Lung (tissue), 12 donors: ENCODE measurements around the gene DBNL. TPM values are rescaled to one million over a fixed set of nuclear protein-coding genes. Genes with fewer than 3 reads are reported as not detected.
A peak's percentile ranks its signal among the peaks of the same experiment; 100 is the strongest.

ENCODE experiments used
- ATAC-seq: fragments of 200-7000 bp; cut with Tn5 transposase; one replicate; pipeline ENCODE4 v1.9.1; 2020; ENCODE audit warnings: moderate number of reproducible peaks; ENCODE audit not compliant: insufficient read depth, low FRiP score
- DNase-seq, 3 donors: peaks; one replicate each; pipeline ENCODE4 v3.0.0-alpha.2; 2013 to 2017
- H3K27ac ChIP-seq, 2 donors: one replicate each; pipeline ENCODE4 v1.5.1; 2013; ENCODE audit warnings: mild to moderate bottlenecking in 2 of 2, moderate library complexity in 2 of 2, control low read depth in 1 of 2, inconsistent platforms in 1 of 2, low read depth in 1 of 2, low read length in 1 of 2
- H3K27me3 ChIP-seq, 3 donors: one replicate each; pipeline ENCODE4 v1.5.1; 2013; ENCODE audit warnings: low read length in 2 of 3; ENCODE audit not compliant: control insufficient read depth in 3 of 3, insufficient read depth in 3 of 3
- H3K36me3 ChIP-seq, 4 donors: one replicate each; pipeline ENCODE4 v1.5.1; 2013; ENCODE audit warnings: low read length in 4 of 4, mild to moderate bottlenecking in 1 of 4, moderate library complexity in 1 of 4; ENCODE audit not compliant: control insufficient read depth in 4 of 4, insufficient read depth in 4 of 4
- H3K4me1 ChIP-seq, 5 donors: one replicate each; pipeline ENCODE4 v1.5.1; 2013; ENCODE audit warnings: low read length in 5 of 5, mild to moderate bottlenecking in 2 of 5, moderate library complexity in 1 of 5; ENCODE audit not compliant: control insufficient read depth in 5 of 5, insufficient read depth in 5 of 5
- H3K4me3 ChIP-seq: one replicate; pipeline ENCODE4 v1.5.1; 2013; ENCODE audit warnings: mild to moderate bottlenecking, control low read depth, moderate library complexity
- H3K9ac ChIP-seq, 2 donors: one replicate each; pipeline ENCODE4 v1.5.1; 2013; ENCODE audit warnings: low read length in 2 of 2, control low read depth in 1 of 2; ENCODE audit not compliant: insufficient read depth in 1 of 2
- H3K9me3 ChIP-seq, 4 donors: one replicate each; pipeline ENCODE4 v1.5.1; 2013; ENCODE audit warnings: low read length in 3 of 4, mild to moderate bottlenecking in 1 of 4, moderate library complexity in 1 of 4; ENCODE audit not compliant: control insufficient read depth in 4 of 4, insufficient read depth in 3 of 4
- CTCF ChIP-seq: IDR thresholded peaks from 2 replicates; pipeline ENCODE4 v1.5.1; 2012; ENCODE audit warnings: mild to moderate bottlenecking; ENCODE audit errors: control extremely low read depth, extremely low read depth
- WGBS, 2 donors: extraction: QIAGEN DNeasy Blood & Tissue Kit; methylation state at CpG; one replicate each; pipeline ENCODE4 v1.1.7; 2013; 5-methylcytosine and 5-hydroxymethylcytosine counted together
- polyA plus RNA-seq, 2 donors: library from polyadenylated mRNA; stranded (reverse); fragments of 200-250 nt; gene quantifications; one replicate each; pipeline ENCODE4 v1.2.1, GENCODE V29; 2013
- total RNA-seq, 2 donors: library from RNA; depleted of rRNA in 1 of 2; stranded (reverse); fragments of >200 nt in 1 of 2; gene quantifications; one replicate each; pipeline ENCODE4 v1.2.1, GENCODE V29; 2014 to 2021
- donor health status: control.
- donor health status: control.
- donor health status: Bipolar disorder and iron deficiency.
- donor health status: healthy.
- donor health status: DM: yes; HTN: yes; CAD: no.

Gene DBNL
- total and polyA plus RNA-seq, 4 donors: 65.9 to 209 (median 116) TPM

- Histone ChIP-seq H3K27me3 (no peaks in the 10 kb centered on the region), H3K4me3 (no peak overlapping the region), H3K9ac (no peak overlapping the region), H3K9me3 (no peaks in the 10 kb centered on the region), H3K4me1 (peaks cover 0 to 16% (median 3%) of the 10 kb centered on the region in 5 donors), H3K27ac (peak overlapping the region in 1 of 2 donors; percentile 3), H3K36me3 (peaks cover 0 to 18% (median 6%) of the 10 kb centered on the region in 4 donors)
- ATAC-seq: no peak
- WGBS, 2 donors: 94 to 95% methylated on average over 18 of the region's 18 CpGs
- no peak for TF ChIP-seq CTCF
- DNase-seq: no peak
Observed at GRCh38 chr7:44107116-44107960, 62.8 kb downstream of the DBNL start.

DNA sequence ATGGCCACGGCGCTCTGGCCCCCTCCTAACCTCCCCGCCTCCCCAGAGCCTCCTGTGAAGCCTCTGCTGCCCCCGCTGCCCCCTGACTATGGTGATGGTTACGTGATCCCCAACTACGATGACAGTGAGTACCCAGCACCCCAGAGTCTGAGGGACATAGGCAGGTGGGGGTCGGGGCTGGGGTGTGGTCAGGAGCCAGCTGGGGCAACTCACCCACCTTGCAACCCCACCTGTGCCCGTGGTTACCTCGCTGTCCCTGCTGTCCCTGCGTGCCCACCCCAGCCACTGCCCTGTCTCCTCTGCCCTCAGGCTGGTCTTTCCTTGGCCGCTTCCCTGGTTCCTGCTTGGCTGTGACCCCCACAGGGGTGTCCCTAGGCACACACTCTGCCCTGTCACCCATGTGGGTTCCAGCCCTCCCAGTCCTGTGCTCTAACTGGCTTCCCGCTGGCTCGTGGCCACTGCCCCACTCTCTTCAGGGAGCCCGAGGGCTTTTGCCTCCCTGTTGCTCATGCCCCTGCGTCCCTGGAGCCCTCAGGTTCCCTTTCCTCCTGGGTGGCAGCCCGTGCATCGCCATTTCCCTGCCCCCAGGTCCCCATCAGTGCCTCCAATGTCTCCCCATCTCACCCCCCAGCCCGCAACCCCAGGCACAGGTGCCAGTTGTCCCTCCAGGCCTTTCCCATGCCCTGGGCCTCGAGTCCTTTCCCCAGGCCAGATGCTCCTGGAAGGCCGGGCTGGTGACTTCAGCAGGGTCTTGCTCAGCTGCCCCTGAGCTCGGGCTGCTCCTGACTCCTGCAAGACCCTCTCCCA is 63.7 kb downstream of the DBNL start:
- DNase-seq: no peak
- H3K9ac ChIP-seq: no peak overlapping the region
- 88 to 90% methylated on average over 20 to 21 of the region's 21 CpGs for WGBS, 2 donors
- no peaks in the 10 kb centered on the region for H3K9me3 ChIP-seq
- TF ChIP-seq CTCF: no peak
- no peaks in the 10 kb centered on the region for H3K27me3 ChIP-seq
- no peak overlapping the region for H3K27ac ChIP-seq
- no peak for ATAC-seq
- H3K4me3 ChIP-seq: no peak overlapping the region
- peaks cover 0 to 16% (median 3%) of the 10 kb centered on the region in 5 donors for H3K4me1 ChIP-seq
- H3K36me3 ChIP-seq: peaks cover 0 to 23% (median 10%) of the 10 kb centered on the region in 4 donors

GRCh38 chr7:44108768-44109750 is 64.6 kb downstream of the DBNL start:
- H3K4me1 ChIP-seq: peaks cover 0 to 12% (median 3%) of the 10 kb centered on the region in 5 donors
- no peaks in the 10 kb centered on the region for H3K9me3 ChIP-seq
- H3K27me3 ChIP-seq: no peaks in the 10 kb centered on the region
- no peak for DNase-seq
- no peak overlapping the region for H3K4me3 ChIP-seq
- no peak overlapping the region for H3K27ac ChIP-seq
- H3K36me3 ChIP-seq: peaks cover 0 to 27% (median 13%) of the 10 kb centered on the region in 4 donors
- ATAC-seq: no peak
- TF ChIP-seq CTCF: no peak
- no peak overlapping the region for H3K9ac ChIP-seq
- WGBS, 2 donors: 90 to 95% methylated on average over 21 of the region's 21 CpGs
